Body of pancreas (tissue), 4 donors: Measurements from ENCODE around the gene SYNPO2L.

Source experiments
- POLR2A ChIP-seq, 3 donors: fragments of 450-650 bp; IDR thresholded peaks; one replicate each; pipeline ENCODE4 v1.6.1; 2016; ENCODE audit warnings: antibody characterized with exemption in 3 of 3, mild to moderate bottlenecking in 2 of 3
- TF ChIP-seq, protein P1 (sequence below), 7 experiments: fragments of 450-650 bp in 4 of 7; fragments of 200-600 bp in 3 of 7; sonication (generic) in 3 of 7; IDR thresholded peaks; one replicate each; pipeline ENCODE4 v1.5.1; 2016 to 2019; ENCODE audit warnings: antibody characterized with exemption in 7 of 7

DNA sequence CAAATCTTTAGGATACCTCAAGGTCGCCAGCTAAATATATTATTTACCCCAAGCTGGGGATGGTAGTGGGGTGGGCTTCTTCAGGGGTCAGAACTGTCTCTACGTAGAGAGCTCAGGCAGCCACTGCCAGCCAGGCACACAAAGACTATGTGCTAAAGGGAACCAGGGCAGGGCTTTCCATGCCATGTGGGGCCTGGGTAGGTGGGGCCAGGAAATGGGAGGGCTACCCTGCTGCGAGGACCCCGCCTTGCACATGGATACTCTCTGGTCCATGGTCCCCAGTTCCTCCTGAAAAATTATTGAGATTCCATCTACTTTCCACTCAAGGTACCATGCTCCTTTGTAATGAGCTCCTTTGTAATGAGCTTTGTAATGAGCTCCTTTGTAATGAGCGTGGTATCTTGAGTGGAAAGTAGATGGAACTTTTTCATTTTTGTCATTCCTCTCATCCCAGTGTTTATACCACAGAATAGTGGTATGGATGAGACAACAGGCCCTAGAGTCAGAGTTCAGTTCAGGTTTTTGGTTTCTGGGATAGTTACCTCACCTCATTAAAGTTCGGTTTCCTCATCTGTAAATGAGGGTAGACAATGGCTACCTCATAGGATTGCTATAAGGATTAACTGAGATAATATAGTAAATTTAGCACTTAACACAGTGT, 5.8 kb downstream of the SYNPO2L start:
- no peak for TF ChIP-seq POLR2A (IDR thresholded peaks at IDR 0.05)
- TF ChIP-seq, protein P1, sequence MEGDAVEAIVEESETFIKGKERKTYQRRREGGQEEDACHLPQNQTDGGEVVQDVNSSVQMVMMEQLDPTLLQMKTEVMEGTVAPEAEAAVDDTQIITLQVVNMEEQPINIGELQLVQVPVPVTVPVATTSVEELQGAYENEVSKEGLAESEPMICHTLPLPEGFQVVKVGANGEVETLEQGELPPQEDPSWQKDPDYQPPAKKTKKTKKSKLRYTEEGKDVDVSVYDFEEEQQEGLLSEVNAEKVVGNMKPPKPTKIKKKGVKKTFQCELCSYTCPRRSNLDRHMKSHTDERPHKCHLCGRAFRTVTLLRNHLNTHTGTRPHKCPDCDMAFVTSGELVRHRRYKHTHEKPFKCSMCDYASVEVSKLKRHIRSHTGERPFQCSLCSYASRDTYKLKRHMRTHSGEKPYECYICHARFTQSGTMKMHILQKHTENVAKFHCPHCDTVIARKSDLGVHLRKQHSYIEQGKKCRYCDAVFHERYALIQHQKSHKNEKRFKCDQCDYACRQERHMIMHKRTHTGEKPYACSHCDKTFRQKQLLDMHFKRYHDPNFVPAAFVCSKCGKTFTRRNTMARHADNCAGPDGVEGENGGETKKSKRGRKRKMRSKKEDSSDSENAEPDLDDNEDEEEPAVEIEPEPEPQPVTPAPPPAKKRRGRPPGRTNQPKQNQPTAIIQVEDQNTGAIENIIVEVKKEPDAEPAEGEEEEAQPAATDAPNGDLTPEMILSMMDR (IDR thresholded peaks at IDR 0.05): no peak
